GM12878 (cell line): Measurements from ENCODE around the gene CD48. TPM values are rescaled to one million over a fixed set of nuclear protein-coding genes. Genes with fewer than 3 reads are reported as not detected.
A peak's percentile ranks its signal among the peaks of the same experiment; 100 is the strongest.

ENCODE experiments used
- CBFB ChIP-seq: IDR thresholded peaks from 2 replicates; pipeline ENCODE4 v1.6.1; 2016; ENCODE audit warnings: antibody characterized with exemption, low read depth
- CBX3 ChIP-seq: fragments of 200-600 bp; sonication (generic); IDR thresholded peaks from 2 replicates; pipeline ENCODE4 v1.6.1; 2016; ENCODE audit warnings: low read depth, borderline replicate concordance
- DPF2 ChIP-seq: fragments of 450-650 bp; IDR thresholded peaks from 2 replicates; pipeline ENCODE4 v1.6.1; 2017; ENCODE audit warnings: mild to moderate bottlenecking
- EP300 ChIP-seq, 2 experiments: fragments of 150-350 bp in 1 of 2; IDR thresholded peaks; 2 replicates each; pipeline ENCODE4 v1.6.1; 2011 to 2012; ENCODE audit warnings: low read depth in 2 of 2, low read length in 2 of 2, borderline replicate concordance in 1 of 2, improper control_type of control experiment in 1 of 2, inconsistent platforms in 1 of 2; ENCODE audit not compliant: control insufficient read depth in 1 of 2
- MXI1 ChIP-seq: fragments of 150-350 bp; IDR thresholded peaks from 2 replicates; pipeline ENCODE4 v1.6.1; 2011; ENCODE audit warnings: low read depth, mild to moderate bottlenecking, inconsistent platforms, low read length, improper control_type of control experiment
- NRF1 ChIP-seq: conservative IDR thresholded peaks from 2 replicates; pipeline ENCODE4 v1.6.1; 2011; ENCODE audit warnings: mild to moderate bottlenecking, low read depth, low read length, improper control_type of control experiment
- RCOR1 ChIP-seq: conservative IDR thresholded peaks from 2 replicates; pipeline ENCODE4 v1.6.1; 2012; ENCODE audit warnings: low read depth, low read length, improper control_type of control experiment
- SPI1 ChIP-seq: IDR thresholded peaks from 2 replicates; pipeline ENCODE4 v1.6.1; 2011; ENCODE audit warnings: low read depth, mild to moderate bottlenecking, low read length, moderate library complexity, borderline replicate concordance; ENCODE audit not compliant: insufficient read depth
- YBX1 ChIP-seq: fragments of 450-650 bp; IDR thresholded peaks from 2 replicates; pipeline ENCODE4 v1.6.1; 2016; ENCODE audit warnings: antibody characterized with exemption
- YY1 ChIP-seq: IDR thresholded peaks from 2 replicates; pipeline ENCODE4 v1.6.1; 2011; ENCODE audit warnings: low read depth, mild to moderate bottlenecking, low read length
- polyA plus RNA-seq, 11 experiments: library from polyadenylated mRNA; depleted of rRNA in 4 of 11; unstranded in 6 of 11; stranded (reverse) in 5 of 11; fragments of >200 nt; fragmentation: Nextera tagmentation in 4 of 11; fragmentation: Illumina TruSeq in 1 of 11; extraction: Ambion mirVana in 4 of 11; extraction: Trizol in 1 of 11; gene quantifications; 1 replicate in 1 of 11; 2 replicates in 10 of 11; pipeline versions ENCODE4 v1.2.1 to v1.2.3, GENCODE V29; 2011 to 2016; ENCODE audit warnings: inconsistent platforms in 2 of 11, missing spikeins in 2 of 11, low read depth in 1 of 11
- total RNA-seq, 4 experiments: library from RNA; depleted of rRNA in 3 of 4; stranded (reverse); fragments of >200 nt in 3 of 4; fragmentation: Illumina TruSeq in 1 of 4; extraction: Trizol in 1 of 4; gene quantifications; 2 replicates each; pipeline versions ENCODE4 v1.2.1 to v1.2.3, GENCODE V29; 2013 to 2021
- TF ChIP-seq, protein P1 (sequence below): IDR thresholded peaks from 2 replicates; pipeline ENCODE4 v1.6.1; 2012; ENCODE audit warnings: low read depth, low read length, improper control_type of control experiment
- TF ChIP-seq, protein P2 (sequence below): IDR thresholded peaks from 2 replicates; pipeline ENCODE4 v1.6.1; 2012; ENCODE audit warnings: mild to moderate bottlenecking, low read depth, low read length
- TF ChIP-seq, protein P3 (sequence below): fragments of 450-650 bp; IDR thresholded peaks from 2 replicates; pipeline ENCODE4 v1.6.1; 2017; ENCODE audit warnings: mild to moderate bottlenecking, moderate library complexity
- TF ChIP-seq, protein P4 (sequence below): fragments of 150-350 bp; IDR thresholded peaks from 2 replicates; pipeline ENCODE4 v1.6.1; 2016; ENCODE audit warnings: low read depth, low read length
- TF ChIP-seq, protein P5 (sequence below): fragments of 450-650 bp; IDR thresholded peaks from 2 replicates; pipeline ENCODE4 v1.6.1; 2016; ENCODE audit warnings: mild to moderate bottlenecking

Gene CD48
- total and polyA plus RNA-seq, 10 of the 15 experiments (the other 5 are each of a cell fraction or from before 2014, with no cell fraction given): 302 to 1,315 (median 430) TPM

DNA sequence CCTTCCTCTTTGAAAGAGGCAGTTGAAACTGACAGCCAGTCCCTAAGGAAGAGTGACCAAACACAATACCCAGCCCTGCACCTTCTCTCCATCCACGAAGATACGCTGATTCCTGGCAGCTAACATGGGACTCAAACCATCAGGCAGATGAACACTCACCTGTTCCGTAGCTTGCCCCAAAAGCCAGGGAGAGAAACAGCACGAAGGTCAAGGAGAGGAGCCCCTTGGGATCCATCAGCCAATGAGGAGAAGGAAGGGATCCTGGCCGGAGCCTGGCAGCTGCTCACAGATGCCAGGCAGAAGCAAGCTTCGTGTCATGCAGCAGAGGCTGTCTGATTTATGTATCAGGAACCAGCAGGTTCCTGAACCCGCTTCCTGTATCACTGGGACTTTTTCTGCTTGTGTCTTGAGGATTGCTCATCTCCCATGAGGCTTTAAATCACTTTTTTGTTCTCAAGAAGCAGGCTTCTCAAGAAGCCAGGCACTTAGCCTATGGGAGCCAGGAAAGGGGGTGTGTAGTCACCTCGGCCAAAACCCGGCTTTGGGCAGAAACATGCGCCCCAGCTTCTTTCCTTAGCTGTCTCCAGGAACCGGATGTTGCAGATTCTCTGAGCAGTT, 64.8 kb downstream of the CD48 start, which contains the start of gene SLAMF1 (continued):
- TF ChIP-seq, protein P1, sequence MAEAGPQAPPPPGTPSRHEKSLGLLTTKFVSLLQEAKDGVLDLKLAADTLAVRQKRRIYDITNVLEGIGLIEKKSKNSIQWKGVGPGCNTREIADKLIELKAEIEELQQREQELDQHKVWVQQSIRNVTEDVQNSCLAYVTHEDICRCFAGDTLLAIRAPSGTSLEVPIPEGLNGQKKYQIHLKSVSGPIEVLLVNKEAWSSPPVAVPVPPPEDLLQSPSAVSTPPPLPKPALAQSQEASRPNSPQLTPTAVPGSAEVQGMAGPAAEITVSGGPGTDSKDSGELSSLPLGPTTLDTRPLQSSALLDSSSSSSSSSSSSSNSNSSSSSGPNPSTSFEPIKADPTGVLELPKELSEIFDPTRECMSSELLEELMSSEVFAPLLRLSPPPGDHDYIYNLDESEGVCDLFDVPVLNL: 0 out of 2 replicates have a peak, but pooled peaks have one; percentile 21
- TF ChIP-seq YBX1: peak; percentile 95
- peak; percentile 33; the same call in 1 of the 2 replicates for TF ChIP-seq MXI1
- peak; percentile 79 for TF ChIP-seq CBFB
- no peak for TF ChIP-seq NRF1
- TF ChIP-seq, protein P2, sequence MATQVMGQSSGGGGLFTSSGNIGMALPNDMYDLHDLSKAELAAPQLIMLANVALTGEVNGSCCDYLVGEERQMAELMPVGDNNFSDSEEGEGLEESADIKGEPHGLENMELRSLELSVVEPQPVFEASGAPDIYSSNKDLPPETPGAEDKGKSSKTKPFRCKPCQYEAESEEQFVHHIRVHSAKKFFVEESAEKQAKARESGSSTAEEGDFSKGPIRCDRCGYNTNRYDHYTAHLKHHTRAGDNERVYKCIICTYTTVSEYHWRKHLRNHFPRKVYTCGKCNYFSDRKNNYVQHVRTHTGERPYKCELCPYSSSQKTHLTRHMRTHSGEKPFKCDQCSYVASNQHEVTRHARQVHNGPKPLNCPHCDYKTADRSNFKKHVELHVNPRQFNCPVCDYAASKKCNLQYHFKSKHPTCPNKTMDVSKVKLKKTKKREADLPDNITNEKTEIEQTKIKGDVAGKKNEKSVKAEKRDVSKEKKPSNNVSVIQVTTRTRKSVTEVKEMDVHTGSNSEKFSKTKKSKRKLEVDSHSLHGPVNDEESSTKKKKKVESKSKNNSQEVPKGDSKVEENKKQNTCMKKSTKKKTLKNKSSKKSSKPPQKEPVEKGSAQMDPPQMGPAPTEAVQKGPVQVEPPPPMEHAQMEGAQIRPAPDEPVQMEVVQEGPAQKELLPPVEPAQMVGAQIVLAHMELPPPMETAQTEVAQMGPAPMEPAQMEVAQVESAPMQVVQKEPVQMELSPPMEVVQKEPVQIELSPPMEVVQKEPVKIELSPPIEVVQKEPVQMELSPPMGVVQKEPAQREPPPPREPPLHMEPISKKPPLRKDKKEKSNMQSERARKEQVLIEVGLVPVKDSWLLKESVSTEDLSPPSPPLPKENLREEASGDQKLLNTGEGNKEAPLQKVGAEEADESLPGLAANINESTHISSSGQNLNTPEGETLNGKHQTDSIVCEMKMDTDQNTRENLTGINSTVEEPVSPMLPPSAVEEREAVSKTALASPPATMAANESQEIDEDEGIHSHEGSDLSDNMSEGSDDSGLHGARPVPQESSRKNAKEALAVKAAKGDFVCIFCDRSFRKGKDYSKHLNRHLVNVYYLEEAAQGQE: no peak
- TF ChIP-seq, protein P3, sequence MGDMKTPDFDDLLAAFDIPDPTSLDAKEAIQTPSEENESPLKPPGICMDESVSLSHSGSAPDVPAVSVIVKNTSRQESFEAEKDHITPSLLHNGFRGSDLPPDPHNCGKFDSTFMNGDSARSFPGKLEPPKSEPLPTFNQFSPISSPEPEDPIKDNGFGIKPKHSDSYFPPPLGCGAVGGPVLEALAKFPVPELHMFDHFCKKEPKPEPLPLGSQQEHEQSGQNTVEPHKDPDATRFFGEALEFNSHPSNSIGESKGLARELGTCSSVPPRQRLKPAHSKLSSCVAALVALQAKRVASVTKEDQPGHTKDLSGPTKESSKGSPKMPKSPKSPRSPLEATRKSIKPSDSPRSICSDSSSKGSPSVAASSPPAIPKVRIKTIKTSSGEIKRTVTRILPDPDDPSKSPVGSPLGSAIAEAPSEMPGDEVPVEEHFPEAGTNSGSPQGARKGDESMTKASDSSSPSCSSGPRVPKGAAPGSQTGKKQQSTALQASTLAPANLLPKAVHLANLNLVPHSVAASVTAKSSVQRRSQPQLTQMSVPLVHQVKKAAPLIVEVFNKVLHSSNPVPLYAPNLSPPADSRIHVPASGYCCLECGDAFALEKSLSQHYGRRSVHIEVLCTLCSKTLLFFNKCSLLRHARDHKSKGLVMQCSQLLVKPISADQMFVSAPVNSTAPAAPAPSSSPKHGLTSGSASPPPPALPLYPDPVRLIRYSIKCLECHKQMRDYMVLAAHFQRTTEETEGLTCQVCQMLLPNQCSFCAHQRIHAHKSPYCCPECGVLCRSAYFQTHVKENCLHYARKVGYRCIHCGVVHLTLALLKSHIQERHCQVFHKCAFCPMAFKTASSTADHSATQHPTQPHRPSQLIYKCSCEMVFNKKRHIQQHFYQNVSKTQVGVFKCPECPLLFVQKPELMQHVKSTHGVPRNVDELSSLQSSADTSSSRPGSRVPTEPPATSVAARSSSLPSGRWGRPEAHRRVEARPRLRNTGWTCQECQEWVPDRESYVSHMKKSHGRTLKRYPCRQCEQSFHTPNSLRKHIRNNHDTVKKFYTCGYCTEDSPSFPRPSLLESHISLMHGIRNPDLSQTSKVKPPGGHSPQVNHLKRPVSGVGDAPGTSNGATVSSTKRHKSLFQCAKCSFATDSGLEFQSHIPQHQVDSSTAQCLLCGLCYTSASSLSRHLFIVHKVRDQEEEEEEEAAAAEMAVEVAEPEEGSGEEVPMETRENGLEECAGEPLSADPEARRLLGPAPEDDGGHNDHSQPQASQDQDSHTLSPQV: no peak
- TF ChIP-seq EP300 (IDR thresholded peaks at IDR 0.05; ENCODE audit: borderline replicate concordance in 1 of 2, control insufficient read depth in 1 of 2, low read depth in 2 of 2, low read length in 2 of 2): peak; percentile 5 to 19; a peak in 1 of 4 replicates
- TF ChIP-seq, protein P4, sequence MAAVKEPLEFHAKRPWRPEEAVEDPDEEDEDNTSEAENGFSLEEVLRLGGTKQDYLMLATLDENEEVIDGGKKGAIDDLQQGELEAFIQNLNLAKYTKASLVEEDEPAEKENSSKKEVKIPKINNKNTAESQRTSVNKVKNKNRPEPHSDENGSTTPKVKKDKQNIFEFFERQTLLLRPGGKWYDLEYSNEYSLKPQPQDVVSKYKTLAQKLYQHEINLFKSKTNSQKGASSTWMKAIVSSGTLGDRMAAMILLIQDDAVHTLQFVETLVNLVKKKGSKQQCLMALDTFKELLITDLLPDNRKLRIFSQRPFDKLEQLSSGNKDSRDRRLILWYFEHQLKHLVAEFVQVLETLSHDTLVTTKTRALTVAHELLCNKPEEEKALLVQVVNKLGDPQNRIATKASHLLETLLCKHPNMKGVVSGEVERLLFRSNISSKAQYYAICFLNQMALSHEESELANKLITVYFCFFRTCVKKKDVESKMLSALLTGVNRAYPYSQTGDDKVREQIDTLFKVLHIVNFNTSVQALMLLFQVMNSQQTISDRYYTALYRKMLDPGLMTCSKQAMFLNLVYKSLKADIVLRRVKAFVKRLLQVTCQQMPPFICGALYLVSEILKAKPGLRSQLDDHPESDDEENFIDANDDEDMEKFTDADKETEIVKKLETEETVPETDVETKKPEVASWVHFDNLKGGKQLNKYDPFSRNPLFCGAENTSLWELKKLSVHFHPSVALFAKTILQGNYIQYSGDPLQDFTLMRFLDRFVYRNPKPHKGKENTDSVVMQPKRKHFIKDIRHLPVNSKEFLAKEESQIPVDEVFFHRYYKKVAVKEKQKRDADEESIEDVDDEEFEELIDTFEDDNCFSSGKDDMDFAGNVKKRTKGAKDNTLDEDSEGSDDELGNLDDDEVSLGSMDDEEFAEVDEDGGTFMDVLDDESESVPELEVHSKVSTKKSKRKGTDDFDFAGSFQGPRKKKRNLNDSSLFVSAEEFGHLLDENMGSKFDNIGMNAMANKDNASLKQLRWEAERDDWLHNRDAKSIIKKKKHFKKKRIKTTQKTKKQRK: no peak
- TF ChIP-seq, protein P5, sequence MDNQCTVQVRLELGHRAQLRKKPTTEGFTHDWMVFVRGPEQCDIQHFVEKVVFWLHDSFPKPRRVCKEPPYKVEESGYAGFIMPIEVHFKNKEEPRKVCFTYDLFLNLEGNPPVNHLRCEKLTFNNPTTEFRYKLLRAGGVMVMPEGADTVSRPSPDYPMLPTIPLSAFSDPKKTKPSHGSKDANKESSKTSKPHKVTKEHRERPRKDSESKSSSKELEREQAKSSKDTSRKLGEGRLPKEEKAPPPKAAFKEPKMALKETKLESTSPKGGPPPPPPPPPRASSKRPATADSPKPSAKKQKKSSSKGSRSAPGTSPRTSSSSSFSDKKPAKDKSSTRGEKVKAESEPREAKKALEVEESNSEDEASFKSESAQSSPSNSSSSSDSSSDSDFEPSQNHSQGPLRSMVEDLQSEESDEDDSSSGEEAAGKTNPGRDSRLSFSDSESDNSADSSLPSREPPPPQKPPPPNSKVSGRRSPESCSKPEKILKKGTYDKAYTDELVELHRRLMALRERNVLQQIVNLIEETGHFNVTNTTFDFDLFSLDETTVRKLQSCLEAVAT: peak; percentile 98
- no peak for TF ChIP-seq CBX3
- no peak for TF ChIP-seq DPF2
- 0 out of 2 replicates have a peak, but pooled peaks have one; percentile 17 for TF ChIP-seq YY1
- no peak for TF ChIP-seq RCOR1
- TF ChIP-seq SPI1: peak; percentile 27; the same call in 1 of the 2 replicates
